Measurements from ENCODE around the gene TP53RK.

TP53RK gene

GRCh38 chr20:46670228-46670584 lies 19.0 kb downstream of the TP53RK start (continued):
- no peak for TF ChIP-seq TSHZ2 (CRISPR knock-in tag; IDR thresholded peaks at IDR 0.05)

- ATAC-seq = no peak
- no peak for TF ChIP-seq ZNF565 (CRISPR knock-in tag; conservative IDR thresholded peaks at IDR 0.05; ENCODE audit: low read depth)
- no peak for TF ChIP-seq RARB (CRISPR knock-in tag; IDR thresholded peaks at IDR 0.05)
- no peak for TF ChIP-seq ZC3H10 (CRISPR knock-in tag; IDR thresholded peaks at IDR 0.05)
- no peak for TF ChIP-seq CSDC2 (CRISPR knock-in tag; IDR thresholded peaks at IDR 0.05)
- TF ChIP-seq ARNTL (CRISPR knock-in tag; IDR thresholded peaks at IDR 0.05; ENCODE audit: borderline replicate concordance, low read depth) = no peak
- no peak for TF ChIP-seq ESRRG (CRISPR knock-in tag; IDR thresholded peaks at IDR 0.05)
- TF ChIP-seq ZFP30 (CRISPR knock-in tag; IDR thresholded peaks at IDR 0.05) = no peak
- no peak for TF ChIP-seq CSRNP3 (CRISPR knock-in tag; IDR thresholded peaks at IDR 0.05)
- TF ChIP-seq TOX (CRISPR knock-in tag; IDR thresholded peaks at IDR 0.05; ENCODE audit: borderline replicate concordance) = no peak
- TF ChIP-seq POU6F1 (CRISPR knock-in tag; IDR thresholded peaks at IDR 0.05; ENCODE audit: borderline replicate concordance, low read depth) = no peak
- no peak for TF ChIP-seq CREB5 (CRISPR knock-in tag; IDR thresholded peaks at IDR 0.05; ENCODE audit: low read depth)
- no peak for TF ChIP-seq ZNF70 (CRISPR knock-in tag; IDR thresholded peaks at IDR 0.05)
- TF ChIP-seq ZNF8 (CRISPR knock-in tag; IDR thresholded peaks at IDR 0.05) = no peak
- no peak for TF ChIP-seq PATZ1 (CRISPR knock-in tag; IDR thresholded peaks at IDR 0.05; ENCODE audit: borderline replicate concordance)
Measured at GRCh38 chr20:46666818-46667515, 22.3 kb downstream of the TP53RK start.

- no peak for ATAC-seq
- TF ChIP-seq ZNF8 (CRISPR knock-in tag; IDR thresholded peaks at IDR 0.05) (no peak), SNAI2 (CRISPR knock-in tag; IDR thresholded peaks at IDR 0.05) (no peak), TOX (CRISPR knock-in tag; IDR thresholded peaks at IDR 0.05; ENCODE audit: borderline replicate concordance) (no peak), TCF4 (CRISPR knock-in tag; IDR thresholded peaks at IDR 0.05; ENCODE audit: borderline replicate concordance) (no peak), CREB5 (CRISPR knock-in tag; IDR thresholded peaks at IDR 0.05; ENCODE audit: low read depth) (no peak)
Measured at GRCh38 chr20:46666306-46666705, 22.9 kb downstream of the TP53RK start.

GRCh38 chr20:46665602-46666001 lies 23.6 kb downstream of the TP53RK start:
- TF ChIP-seq PATZ1 (CRISPR knock-in tag; IDR thresholded peaks at IDR 0.05; ENCODE audit: borderline replicate concordance) = no peak
- TF ChIP-seq BACH2 (CRISPR knock-in tag; IDR thresholded peaks at IDR 0.05; ENCODE audit: borderline replicate concordance) = no peak
- TF ChIP-seq CSRNP3 (CRISPR knock-in tag; IDR thresholded peaks at IDR 0.05) = no peak
- no peak for TF ChIP-seq OSR1 (CRISPR knock-in tag; IDR thresholded peaks at IDR 0.05)
- TF ChIP-seq ZNF8 (CRISPR knock-in tag; IDR thresholded peaks at IDR 0.05) = no peak
- TF ChIP-seq ZNF70 (CRISPR knock-in tag; IDR thresholded peaks at IDR 0.05) = no peak
- TF ChIP-seq ZNF565 (CRISPR knock-in tag; conservative IDR thresholded peaks at IDR 0.05; ENCODE audit: low read depth) = no peak
- TF ChIP-seq ZFP3 (CRISPR knock-in tag; IDR thresholded peaks at IDR 0.05) = no peak
- TF ChIP-seq RARB (CRISPR knock-in tag; IDR thresholded peaks at IDR 0.05) = no peak
- no peak for TF ChIP-seq ZFP30 (CRISPR knock-in tag; IDR thresholded peaks at IDR 0.05)
- TF ChIP-seq ARNTL (CRISPR knock-in tag; IDR thresholded peaks at IDR 0.05; ENCODE audit: borderline replicate concordance, low read depth) = no peak
- ATAC-seq = no peak
